ENCODE results near the gene PIAS4. TPM values are rescaled to one million over a fixed set of nuclear protein-coding genes. Genes with fewer than 3 reads are reported as not detected.
A peak's percentile ranks its signal among the peaks of the same experiment; 100 is the strongest.

The PIAS4 gene
- total and polyA plus RNA-seq, 2 of the 13 experiments (the other 11 are each of a cell fraction or from before 2014, with no cell fraction given) = 9.0 to 20.1 TPM

DNA sequence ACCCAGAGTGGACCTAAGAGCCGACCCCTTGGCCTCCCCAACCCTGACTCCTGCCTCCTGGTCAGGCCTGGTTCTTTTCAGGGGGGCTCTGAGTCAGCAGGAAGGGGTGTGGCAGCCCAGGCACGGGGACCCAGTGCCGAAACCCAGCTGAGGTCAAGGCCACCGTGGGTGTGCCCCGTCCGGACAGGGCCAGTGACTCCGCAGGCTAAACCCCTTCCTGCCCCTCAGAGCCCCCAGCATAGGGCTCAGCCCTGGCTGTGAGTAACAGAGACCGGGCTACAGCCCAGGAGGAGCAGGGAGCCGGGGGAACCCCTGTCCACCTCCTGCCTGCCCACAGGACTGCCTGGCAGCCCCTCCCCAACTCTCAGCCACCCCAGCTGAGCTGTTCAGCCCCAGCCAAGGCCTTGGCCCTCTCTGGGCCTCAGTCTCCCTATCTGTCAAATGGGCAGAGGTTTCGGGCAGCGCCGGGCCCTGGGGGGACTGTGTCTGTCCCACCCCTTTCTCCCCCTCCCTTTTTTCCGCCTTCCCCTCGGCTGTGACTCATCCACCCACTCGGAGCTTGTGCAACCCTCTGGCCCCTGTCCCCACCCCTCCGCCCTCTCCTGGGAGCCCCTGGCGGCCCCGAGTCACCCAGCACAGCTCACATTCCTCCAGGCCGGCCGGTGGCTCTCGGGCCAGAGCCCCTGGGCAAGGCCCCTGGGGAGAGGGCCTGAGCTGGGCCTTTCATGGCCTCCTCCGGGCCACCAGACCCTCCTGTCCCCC, 50.6 kb downstream of the PIAS4 start (continued):
- TF ChIP-seq, protein P1, sequence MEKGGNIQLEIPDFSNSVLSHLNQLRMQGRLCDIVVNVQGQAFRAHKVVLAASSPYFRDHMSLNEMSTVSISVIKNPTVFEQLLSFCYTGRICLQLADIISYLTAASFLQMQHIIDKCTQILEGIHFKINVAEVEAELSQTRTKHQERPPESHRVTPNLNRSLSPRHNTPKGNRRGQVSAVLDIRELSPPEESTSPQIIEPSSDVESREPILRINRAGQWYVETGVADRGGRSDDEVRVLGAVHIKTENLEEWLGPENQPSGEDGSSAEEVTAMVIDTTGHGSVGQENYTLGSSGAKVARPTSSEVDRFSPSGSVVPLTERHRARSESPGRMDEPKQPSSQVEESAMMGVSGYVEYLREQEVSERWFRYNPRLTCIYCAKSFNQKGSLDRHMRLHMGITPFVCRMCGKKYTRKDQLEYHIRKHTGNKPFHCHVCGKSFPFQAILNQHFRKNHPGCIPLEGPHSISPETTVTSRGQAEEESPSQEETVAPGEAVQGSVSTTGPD (CRISPR knock-in tag; IDR thresholded peaks at IDR 0.05) = peak; percentile 19; the same call in 1 of the 2 replicates
- TF ChIP-seq SMAD1 (CRISPR knock-in tag; IDR thresholded peaks at IDR 0.05; ENCODE audit: borderline replicate concordance, low read depth) = no peak
- TF ChIP-seq HDAC1 (CRISPR knock-in tag; IDR thresholded peaks at IDR 0.05) = peak; percentile 61
- no peak for TF ChIP-seq TP53 (CRISPR knock-in tag; conservative IDR thresholded peaks at IDR 0.05)
- peak; percentile 86 for TF ChIP-seq NR2C2 (CRISPR knock-in tag; IDR thresholded peaks at IDR 0.05; ENCODE audit: borderline replicate concordance)
- TF ChIP-seq, protein P2, sequence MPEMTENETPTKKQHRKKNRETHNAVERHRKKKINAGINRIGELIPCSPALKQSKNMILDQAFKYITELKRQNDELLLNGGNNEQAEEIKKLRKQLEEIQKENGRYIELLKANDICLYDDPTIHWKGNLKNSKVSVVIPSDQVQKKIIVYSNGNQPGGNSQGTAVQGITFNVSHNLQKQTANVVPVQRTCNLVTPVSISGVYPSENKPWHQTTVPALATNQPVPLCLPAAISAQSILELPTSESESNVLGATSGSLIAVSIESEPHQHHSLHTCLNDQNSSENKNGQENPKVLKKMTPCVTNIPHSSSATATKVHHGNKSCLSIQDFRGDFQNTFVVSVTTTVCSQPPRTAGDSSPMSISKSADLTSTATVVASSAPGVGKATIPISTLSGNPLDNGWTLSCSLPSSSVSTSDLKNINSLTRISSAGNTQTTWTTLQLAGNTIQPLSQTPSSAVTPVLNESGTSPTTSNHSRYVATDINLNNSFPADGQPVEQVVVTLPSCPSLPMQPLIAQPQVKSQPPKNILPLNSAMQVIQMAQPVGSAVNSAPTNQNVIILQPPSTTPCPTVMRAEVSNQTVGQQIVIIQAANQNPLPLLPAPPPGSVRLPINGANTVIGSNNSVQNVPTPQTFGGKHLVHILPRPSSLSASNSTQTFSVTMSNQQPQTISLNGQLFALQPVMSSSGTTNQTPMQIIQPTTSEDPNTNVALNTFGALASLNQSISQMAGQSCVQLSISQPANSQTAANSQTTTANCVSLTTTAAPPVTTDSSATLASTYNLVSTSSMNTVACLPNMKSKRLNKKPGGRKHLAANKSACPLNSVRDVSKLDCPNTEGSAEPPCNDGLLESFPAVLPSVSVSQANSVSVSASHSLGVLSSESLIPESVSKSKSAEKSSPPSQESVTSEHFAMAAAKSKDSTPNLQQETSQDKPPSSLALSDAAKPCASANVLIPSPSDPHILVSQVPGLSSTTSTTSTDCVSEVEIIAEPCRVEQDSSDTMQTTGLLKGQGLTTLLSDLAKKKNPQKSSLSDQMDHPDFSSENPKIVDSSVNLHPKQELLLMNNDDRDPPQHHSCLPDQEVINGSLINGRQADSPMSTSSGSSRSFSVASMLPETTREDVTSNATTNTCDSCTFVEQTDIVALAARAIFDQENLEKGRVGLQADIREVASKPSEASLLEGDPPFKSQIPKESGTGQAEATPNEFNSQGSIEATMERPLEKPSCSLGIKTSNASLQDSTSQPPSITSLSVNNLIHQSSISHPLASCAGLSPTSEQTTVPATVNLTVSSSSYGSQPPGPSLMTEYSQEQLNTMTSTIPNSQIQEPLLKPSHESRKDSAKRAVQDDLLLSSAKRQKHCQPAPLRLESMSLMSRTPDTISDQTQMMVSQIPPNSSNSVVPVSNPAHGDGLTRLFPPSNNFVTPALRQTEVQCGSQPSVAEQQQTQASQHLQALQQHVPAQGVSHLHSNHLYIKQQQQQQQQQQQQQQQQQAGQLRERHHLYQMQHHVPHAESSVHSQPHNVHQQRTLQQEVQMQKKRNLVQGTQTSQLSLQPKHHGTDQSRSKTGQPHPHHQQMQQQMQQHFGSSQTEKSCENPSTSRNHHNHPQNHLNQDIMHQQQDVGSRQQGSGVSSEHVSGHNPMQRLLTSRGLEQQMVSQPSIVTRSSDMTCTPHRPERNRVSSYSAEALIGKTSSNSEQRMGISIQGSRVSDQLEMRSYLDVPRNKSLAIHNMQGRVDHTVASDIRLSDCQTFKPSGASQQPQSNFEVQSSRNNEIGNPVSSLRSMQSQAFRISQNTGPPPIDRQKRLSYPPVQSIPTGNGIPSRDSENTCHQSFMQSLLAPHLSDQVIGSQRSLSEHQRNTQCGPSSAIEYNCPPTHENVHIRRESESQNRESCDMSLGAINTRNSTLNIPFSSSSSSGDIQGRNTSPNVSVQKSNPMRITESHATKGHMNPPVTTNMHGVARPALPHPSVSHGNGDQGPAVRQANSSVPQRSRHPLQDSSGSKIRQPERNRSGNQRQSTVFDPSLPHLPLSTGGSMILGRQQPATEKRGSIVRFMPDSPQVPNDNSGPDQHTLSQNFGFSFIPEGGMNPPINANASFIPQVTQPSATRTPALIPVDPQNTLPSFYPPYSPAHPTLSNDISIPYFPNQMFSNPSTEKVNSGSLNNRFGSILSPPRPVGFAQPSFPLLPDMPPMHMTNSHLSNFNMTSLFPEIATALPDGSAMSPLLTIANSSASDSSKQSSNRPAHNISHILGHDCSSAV (CRISPR knock-in tag; IDR thresholded peaks at IDR 0.05; ENCODE audit: borderline replicate concordance) = no peak
- no peak; the same call in 1 of the 2 replicates for TF ChIP-seq TSC22D2 (CRISPR knock-in tag; IDR thresholded peaks at IDR 0.05; ENCODE audit: borderline replicate concordance)
- no peak for TF ChIP-seq ZNF7 (CRISPR knock-in tag; IDR thresholded peaks at IDR 0.05)
- no peak for TF ChIP-seq TOE1 (CRISPR knock-in tag; IDR thresholded peaks at IDR 0.05)
- no peak for TF ChIP-seq XRCC5 (optimal IDR thresholded peaks at IDR 0.05; ENCODE audit: low read length)
- peak; percentile 78 for TF ChIP-seq GABPB1 (CRISPR knock-in tag; IDR thresholded peaks at IDR 0.05)
- TF ChIP-seq KMT2B (CRISPR knock-in tag; IDR thresholded peaks at IDR 0.05) = no peak
- peak; percentile 81; the same call in 1 of the 2 replicates for TF ChIP-seq DR1 (CRISPR knock-in tag; IDR thresholded peaks at IDR 0.05)
- TF ChIP-seq SMC3 (IDR thresholded peaks at IDR 0.05; ENCODE audit: low read length) = no peak
- TF ChIP-seq ZNF598 (CRISPR knock-in tag; IDR thresholded peaks at IDR 0.05; ENCODE audit: borderline replicate concordance) = no peak
- TF ChIP-seq SATB2 (CRISPR knock-in tag; IDR thresholded peaks at IDR 0.05) = no peak
- peak; percentile 68 for TF ChIP-seq REPIN1 (CRISPR knock-in tag; IDR thresholded peaks at IDR 0.05; ENCODE audit: borderline replicate concordance, low read depth)
- 0 out of 2 replicates have a peak, but pooled peaks have one; percentile 62 for TF ChIP-seq MIER3 (CRISPR knock-in tag; IDR thresholded peaks at IDR 0.05; ENCODE audit: borderline replicate concordance)
- no peak for TF ChIP-seq KLF11 (CRISPR knock-in tag; IDR thresholded peaks at IDR 0.05)
- TF ChIP-seq KLF16 (CRISPR knock-in tag; IDR thresholded peaks at IDR 0.05) = peak in 1 of 2 experiments; percentile 97; a peak in 2 of 4 replicates

Data from HepG2 (cell line).